Colonic mucosa (tissue), 4 donors: ENCODE measurements around the gene SLC13A5. TPM values are rescaled to one million over a fixed set of nuclear protein-coding genes. Genes with fewer than 3 reads are reported as not detected.

Experiments used
- DNase-seq: peaks from one replicate; pipeline ENCODE4 v3.0.0-alpha.2; 2020
- H3K27ac ChIP-seq: fragments of 200-600 bp; one replicate; pipeline ENCODE4 v1.8.0; 2021
- H3K27me3 ChIP-seq: fragments of 200-600 bp; one replicate; pipeline ENCODE4 v1.8.0; 2021
- H3K36me3 ChIP-seq: fragments of 200-600 bp; one replicate; pipeline ENCODE4 v1.8.0; 2021
- H3K4me1 ChIP-seq: fragments of 200-600 bp; one replicate; pipeline ENCODE4 v1.8.0; 2021; ENCODE audit warnings: mild to moderate bottlenecking
- H3K4me3 ChIP-seq: fragments of 200-600 bp; one replicate; pipeline ENCODE4 v1.8.0; 2021
- H3K9ac ChIP-seq, 2 donors: one replicate each; pipeline ENCODE4 v1.7.0; 2013; ENCODE audit warnings: control low read depth in 2 of 2, low read depth in 2 of 2, low read length in 2 of 2
- H3K9me3 ChIP-seq: fragments of 200-600 bp; one replicate; pipeline ENCODE4 v1.8.0; 2021
- intact Hi-C: fragments of 100-400 bp; cut with DNase I; formaldehyde crosslinking; loops from one replicate; pipeline ENCODE4 v1.14.1; 2022
- total RNA-seq, 2 donors: library from RNA; stranded (reverse); fragmentation: NEBNext Ultra II Directional in 1 of 2; extraction: Animal tissue kit (Norgen Biotek cat#: 25700) in 1 of 2; gene quantifications; one replicate each; pipeline ENCODE4 v1.2.1, GENCODE V29; 2021
- TF ChIP-seq, protein P1 (sequence below): fragments of 200-600 bp; IDR thresholded peaks from one replicate; pipeline ENCODE4 v1.8.0; 2022; ENCODE audit warnings: antibody characterized with exemption, mild to moderate bottlenecking
- donor health status: healthy.
- donor health status: DM: no; HTN: no; CAD: no.
- donor health status: DM: no; HTN: no; CAD: no.

The SLC13A5 gene
- total RNA-seq, 2 donors from 2014 or later = 0.62 TPM; not detected in 1

- Histone ChIP-seq H3K27me3 (no peaks in the 10 kb centered on the region), H3K27ac (peak overlapping the region; percentile 82), H3K36me3 (no peaks in the 10 kb centered on the region), H3K4me3 (peak overlapping the region; percentile 50), H3K9me3 (no peaks in the 10 kb centered on the region), H3K9ac (peak overlapping the region; percentile 72 to 75), H3K4me1 (no peaks in the 10 kb centered on the region)
- intact Hi-C loops = no loop called here
- TF ChIP-seq, protein P1, sequence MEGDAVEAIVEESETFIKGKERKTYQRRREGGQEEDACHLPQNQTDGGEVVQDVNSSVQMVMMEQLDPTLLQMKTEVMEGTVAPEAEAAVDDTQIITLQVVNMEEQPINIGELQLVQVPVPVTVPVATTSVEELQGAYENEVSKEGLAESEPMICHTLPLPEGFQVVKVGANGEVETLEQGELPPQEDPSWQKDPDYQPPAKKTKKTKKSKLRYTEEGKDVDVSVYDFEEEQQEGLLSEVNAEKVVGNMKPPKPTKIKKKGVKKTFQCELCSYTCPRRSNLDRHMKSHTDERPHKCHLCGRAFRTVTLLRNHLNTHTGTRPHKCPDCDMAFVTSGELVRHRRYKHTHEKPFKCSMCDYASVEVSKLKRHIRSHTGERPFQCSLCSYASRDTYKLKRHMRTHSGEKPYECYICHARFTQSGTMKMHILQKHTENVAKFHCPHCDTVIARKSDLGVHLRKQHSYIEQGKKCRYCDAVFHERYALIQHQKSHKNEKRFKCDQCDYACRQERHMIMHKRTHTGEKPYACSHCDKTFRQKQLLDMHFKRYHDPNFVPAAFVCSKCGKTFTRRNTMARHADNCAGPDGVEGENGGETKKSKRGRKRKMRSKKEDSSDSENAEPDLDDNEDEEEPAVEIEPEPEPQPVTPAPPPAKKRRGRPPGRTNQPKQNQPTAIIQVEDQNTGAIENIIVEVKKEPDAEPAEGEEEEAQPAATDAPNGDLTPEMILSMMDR = no peak
- DNase-seq = peak; percentile 39
Observed at GRCh38 chr17:6755281-6755680, 42.1 kb upstream of the SLC13A5 start.

DNA sequence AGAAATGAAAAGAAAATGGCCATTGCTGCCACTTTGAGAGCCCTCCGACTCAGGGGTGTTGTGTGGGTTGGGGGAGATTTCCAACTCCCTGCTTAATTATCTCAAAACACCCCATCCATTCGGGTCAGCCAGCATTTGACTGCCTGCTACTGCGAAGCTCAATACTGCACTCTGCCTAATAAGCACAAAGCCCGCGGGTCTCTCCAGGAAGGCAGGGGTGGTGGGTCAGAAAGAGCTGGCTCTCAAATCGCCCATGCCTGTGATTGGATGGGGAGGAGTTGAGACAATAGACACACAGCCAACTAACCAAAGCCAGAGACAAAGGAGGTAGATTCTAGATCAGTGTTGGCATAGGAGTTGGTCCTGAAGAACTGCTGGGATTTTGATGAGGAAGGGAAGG lies 40.4 kb upstream of the SLC13A5 start:
- no peaks in the 10 kb centered on the region for H3K36me3 ChIP-seq

DNA sequence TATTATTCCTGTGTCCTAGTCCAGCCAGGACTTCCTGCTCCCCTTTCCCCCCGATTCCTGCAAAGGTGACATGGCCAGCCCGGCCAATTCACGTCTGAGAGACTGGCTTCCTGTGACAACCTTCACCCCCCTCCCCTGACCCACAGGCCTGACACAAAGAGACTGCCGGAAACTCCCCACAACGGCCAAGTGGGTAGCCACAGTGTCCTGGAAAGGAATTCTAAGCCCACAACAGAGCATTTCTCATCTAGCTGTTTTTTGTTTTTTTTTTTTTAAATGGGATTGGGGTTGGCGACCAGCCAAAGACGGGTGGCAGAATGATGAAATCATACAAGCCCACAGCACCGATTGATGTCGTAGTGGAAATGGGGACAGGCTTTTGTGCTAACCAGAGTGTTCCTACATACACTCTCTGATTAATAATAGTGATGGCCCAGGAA lies 39.9 kb upstream of the SLC13A5 start:
- peak overlapping the region; percentile 73 for H3K27ac ChIP-seq
- no peaks in the 10 kb centered on the region for H3K27me3 ChIP-seq
- intact Hi-C loops = no loop called here
- no peak overlapping the region for H3K9ac ChIP-seq
- DNase-seq = peak; percentile 33
- no peaks in the 10 kb centered on the region for H3K36me3 ChIP-seq
- TF ChIP-seq, protein P1 = no peak
- H3K4me1 ChIP-seq = no peaks in the 10 kb centered on the region
- H3K4me3 ChIP-seq = no peak overlapping the region
- no peaks in the 10 kb centered on the region for H3K9me3 ChIP-seq

More for the DNA sequence above, 40.4 kb upstream of the SLC13A5 start:
- TF ChIP-seq, protein P1 = no peak
- Histone ChIP-seq H3K27me3 (no peaks in the 10 kb centered on the region), H3K9me3 (no peaks in the 10 kb centered on the region), H3K27ac (peak overlapping the region; percentile 73), H3K9ac (no peak overlapping the region), H3K4me3 (no peak overlapping the region), H3K4me1 (no peaks in the 10 kb centered on the region)
- DNase-seq = no peak
- intact Hi-C loops = no loop called here

DNA sequence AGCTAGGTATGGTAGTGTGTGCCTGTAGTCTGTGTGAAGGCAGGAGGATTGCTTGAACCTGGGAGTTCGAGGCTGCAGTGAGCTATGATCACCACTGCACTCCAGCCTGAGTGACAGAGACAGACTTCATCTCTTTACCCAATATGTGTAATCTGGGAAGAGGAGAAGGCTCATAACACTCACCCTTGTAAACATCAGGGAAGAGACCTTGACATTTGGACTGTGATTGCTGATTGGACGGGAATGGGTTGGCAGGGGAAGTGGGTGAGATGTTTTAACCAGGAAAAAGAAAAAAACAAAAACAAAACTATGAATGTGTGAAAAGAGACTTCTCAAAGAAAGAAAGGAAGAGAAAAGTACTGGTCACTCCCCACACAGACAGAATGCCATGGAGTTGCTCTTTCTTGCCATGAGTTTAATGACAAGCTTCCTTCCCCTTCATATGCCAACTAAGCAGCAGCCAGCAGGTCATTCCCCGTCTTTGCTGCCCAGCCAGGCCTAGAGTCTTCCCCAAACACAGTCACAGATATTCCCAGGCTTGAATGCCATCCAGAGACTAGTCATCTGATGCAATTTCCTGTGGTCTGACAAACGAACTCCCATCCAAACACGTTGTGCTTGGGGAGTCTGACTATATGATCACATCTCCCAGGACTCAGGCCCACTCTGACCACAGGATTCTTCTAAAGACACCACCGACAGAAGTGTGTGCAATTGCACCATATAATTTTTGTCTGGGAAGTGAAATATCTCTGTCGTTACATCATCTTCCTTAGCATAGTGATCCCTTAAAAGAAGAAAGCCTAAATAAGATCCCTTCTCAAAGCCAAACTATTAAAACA lies 39.1 kb upstream of the SLC13A5 start:
- H3K27me3 ChIP-seq = no peaks in the 10 kb centered on the region
- H3K4me3 ChIP-seq = no peak overlapping the region
- H3K9me3 ChIP-seq = no peaks in the 10 kb centered on the region
- TF ChIP-seq, protein P1 = no peak
- H3K27ac ChIP-seq = peak overlapping the region; percentile 73
- H3K4me1 ChIP-seq = no peaks in the 10 kb centered on the region
- H3K9ac ChIP-seq = no peak overlapping the region
- intact Hi-C loops = no loop called here
- no peak for DNase-seq
- H3K36me3 ChIP-seq = no peaks in the 10 kb centered on the region

- H3K9me3 ChIP-seq = no peaks in the 10 kb centered on the region
- H3K4me3 ChIP-seq = no peak overlapping the region
- H3K27ac ChIP-seq = no peak overlapping the region
- DNase-seq = no peak
- TF ChIP-seq, protein P1 = no peak
- no peaks in the 10 kb centered on the region for H3K27me3 ChIP-seq
- no peaks in the 10 kb centered on the region for H3K4me1 ChIP-seq
- H3K9ac ChIP-seq = no peak overlapping the region
- intact Hi-C loops = no loop called here
- H3K36me3 ChIP-seq = no peaks in the 10 kb centered on the region
Observed at GRCh38 chr17:6749519-6749918, 36.4 kb upstream of the SLC13A5 start.
